ENCODE results near the gene TRIP13. TPM values are rescaled to one million over a fixed set of nuclear protein-coding genes. Genes with fewer than 3 reads are reported as not detected.
A peak's percentile ranks its signal among the peaks of the same experiment; 100 is the strongest.
"Not testable (repeated sequence)": the region's sequence is repeated elsewhere in the genome, so short reads cannot be mapped to it uniquely, and the experiment has no call there.

Gene TRIP13
- polyA plus RNA-seq, 3 donors, result 0.24 to 1.2 TPM; not detected in 1

- no peak overlapping the region for H3K9ac ChIP-seq (ENCODE audit: insufficient read depth, low read length, poor library complexity, severe bottlenecking)
These were observed 21.9 kb downstream of the TRIP13 start for GRCh38 chr5:914612-915011.

GRCh38 chr5:915346-915745, 22.7 kb downstream of the TRIP13 start:
- H3K4me1 ChIP-seq (ENCODE audit: control insufficient read depth in 1 of 2, insufficient read depth in 2 of 2, low read length in 2 of 2); H3K27me3 ChIP-seq (ENCODE audit: control insufficient read depth in 2 of 2, insufficient read depth in 2 of 2, low read length in 2 of 2); H3K27ac ChIP-seq (ENCODE audit: low read depth in 1 of 2, low read length in 2 of 2); H3K9me3 Mint-ChIP-seq; H3K9me3 ChIP-seq (replicated peaks in 1 of 2; ENCODE audit: control insufficient read depth in 1 of 2, insufficient read depth in 1 of 2, low read length in 2 of 2); H3K9ac ChIP-seq (ENCODE audit: insufficient read depth, low read length, poor library complexity, severe bottlenecking); H3K4me3 ChIP-seq (replicated peaks in 1 of 3; ENCODE audit: low read depth in 2 of 3, low read length in 3 of 3); H3K79me2 ChIP-seq (ENCODE audit: insufficient read depth, low read length); H4K20me1 ChIP-seq (ENCODE audit: insufficient read depth, low read length); H3K4me3 Mint-ChIP-seq; intact Hi-C loops (cut with micrococcal nuclease); H2AFZ ChIP-seq (ENCODE audit: insufficient read depth, low read depth, low read length, poor library complexity, severe bottlenecking); H3K27me3 Mint-ChIP-seq (ENCODE audit: low read depth in 3 of 3); DNase-seq; H3K4me2 ChIP-seq (replicated peaks; ENCODE audit: extremely low read depth, low read length, poor library complexity, severe bottlenecking); H3K4me1 Mint-ChIP-seq: not testable (repeated sequence)
- peak overlapping the region in 1 of 7 donors; percentile 47 for H3K27ac Mint-ChIP-seq
- 99% methylated on average over 12 of the region's 12 CpGs for WGBS (ENCODE audit: insufficient coverage)
- peaks cover 33 to 72% of the 10 kb centered on the region in 2 donors for H3K36me3 Mint-ChIP-seq
- H3K36me3 ChIP-seq (replicated peaks in 1 of 2; ENCODE audit: control insufficient read depth in 1 of 2, insufficient read depth in 2 of 2, low read length in 2 of 2), result peaks cover 15 to 41% of the 10 kb centered on the region in 2 donors

More at GRCh38 chr5:914612-915011, 21.9 kb downstream of the TRIP13 start:
- Histone ChIP-seq H3K9me3 (replicated peaks in 1 of 2; ENCODE audit: control insufficient read depth in 1 of 2, insufficient read depth in 1 of 2, low read length in 2 of 2) (no peaks in the 10 kb centered on the region), H3K4me1 (ENCODE audit: control insufficient read depth in 1 of 2, insufficient read depth in 2 of 2, low read length in 2 of 2) (no peaks in the 10 kb centered on the region), H3K79me2 (ENCODE audit: insufficient read depth, low read length) (no peaks in the 10 kb centered on the region), H4K20me1 (ENCODE audit: insufficient read depth, low read length) (no peaks in the 10 kb centered on the region), H3K27me3 (ENCODE audit: control insufficient read depth in 2 of 2, insufficient read depth in 2 of 2, low read length in 2 of 2) (no peaks in the 10 kb centered on the region), H3K4me2 (replicated peaks; ENCODE audit: extremely low read depth, low read length, poor library complexity, severe bottlenecking) (no peak overlapping the region), H3K36me3 (replicated peaks in 1 of 2; ENCODE audit: control insufficient read depth in 1 of 2, insufficient read depth in 2 of 2, low read length in 2 of 2) (peaks cover 15 to 41% of the 10 kb centered on the region in 2 donors), H3K4me3 (replicated peaks in 1 of 3; ENCODE audit: low read depth in 2 of 3, low read length in 3 of 3) (no peak overlapping the region), H2AFZ (ENCODE audit: insufficient read depth, low read depth, low read length, poor library complexity, severe bottlenecking) (no peak overlapping the region), H3K27ac (ENCODE audit: low read depth in 1 of 2, low read length in 2 of 2) (no peak overlapping the region)
- TF ChIP-seq CTCF (IDR thresholded peaks at IDR 0.05), result no peak
- Mint-ChIP-seq H3K4me3 (no peak overlapping the region), H3K36me3 (peaks cover 33 to 77% of the 10 kb centered on the region in 2 donors), H3K9me3 (no peaks in the 10 kb centered on the region), H3K27me3 (ENCODE audit: low read depth in 3 of 3) (peaks cover 0 to 2% (median 0%) of the 10 kb centered on the region in 3 donors), H3K27ac (no peak overlapping the region), H3K4me1 (no peaks in the 10 kb centered on the region)
- no peak for DNase-seq
- 95% methylated on average over 5 of the region's 7 CpGs for WGBS (ENCODE audit: insufficient coverage)
- intact Hi-C loops (cut with micrococcal nuclease), result no loop called here
